Amygdala (tissue), 56 donors: ENCODE results near the gene ABHD16A.

ENCODE experiments used
- DNase-seq, 56 donors: peaks; one replicate each; lab custom pipeline; 2025; lab: John Stamatoyannopoulos, UW

Gene ABHD16A

GRCh38 chr6:31691564-31692108, 11.5 kb downstream of the ABHD16A start:
- no peak for DNase-seq

- no peak for DNase-seq
Measured at GRCh38 chr6:31691078-31691463, 12.1 kb downstream of the ABHD16A start.

DNA sequence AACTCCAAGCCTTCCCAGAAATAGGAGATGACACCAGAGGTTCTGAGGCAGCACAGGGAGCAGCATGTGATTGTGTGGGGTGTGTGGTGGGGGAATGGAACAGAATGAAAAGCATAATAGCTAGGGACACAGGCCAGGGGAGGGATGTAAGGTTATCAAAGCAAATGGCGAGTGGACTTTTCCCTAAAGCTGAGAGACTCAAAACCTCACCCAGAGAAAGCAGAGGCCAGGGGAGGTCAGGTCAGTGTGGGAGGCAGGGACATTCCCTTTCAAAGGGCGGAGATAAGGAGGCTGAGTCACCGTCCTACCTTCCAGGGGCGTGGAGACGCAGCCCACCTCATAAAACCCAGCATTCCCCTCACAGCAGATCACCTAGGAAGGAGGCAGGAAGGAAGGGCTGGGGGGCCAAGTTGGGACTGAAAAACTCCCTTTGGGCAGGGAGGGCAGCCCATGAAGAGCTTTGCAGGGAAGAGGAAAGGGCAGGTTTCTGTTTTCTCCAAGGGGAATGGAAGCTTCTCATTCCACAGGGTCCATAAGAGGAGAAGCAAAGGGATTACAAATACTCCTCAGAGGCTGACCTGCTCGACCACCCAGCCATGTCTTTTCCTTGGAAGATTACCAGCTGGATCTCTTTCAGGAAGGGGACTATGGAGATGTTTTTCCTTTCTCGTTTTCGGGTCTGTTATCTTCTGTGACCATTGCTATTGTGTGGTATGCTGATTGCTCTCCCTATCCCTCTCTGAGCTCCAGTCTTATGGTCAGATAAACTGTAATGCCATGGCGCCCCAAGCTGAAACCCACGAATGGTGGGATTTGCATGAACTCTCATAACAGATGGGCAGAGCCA, 12.7 kb downstream of the ABHD16A start:
- no peak for DNase-seq

- DNase-seq: no peak
Measured at GRCh38 chr6:31689249-31690110, 13.6 kb downstream of the ABHD16A start.

DNA sequence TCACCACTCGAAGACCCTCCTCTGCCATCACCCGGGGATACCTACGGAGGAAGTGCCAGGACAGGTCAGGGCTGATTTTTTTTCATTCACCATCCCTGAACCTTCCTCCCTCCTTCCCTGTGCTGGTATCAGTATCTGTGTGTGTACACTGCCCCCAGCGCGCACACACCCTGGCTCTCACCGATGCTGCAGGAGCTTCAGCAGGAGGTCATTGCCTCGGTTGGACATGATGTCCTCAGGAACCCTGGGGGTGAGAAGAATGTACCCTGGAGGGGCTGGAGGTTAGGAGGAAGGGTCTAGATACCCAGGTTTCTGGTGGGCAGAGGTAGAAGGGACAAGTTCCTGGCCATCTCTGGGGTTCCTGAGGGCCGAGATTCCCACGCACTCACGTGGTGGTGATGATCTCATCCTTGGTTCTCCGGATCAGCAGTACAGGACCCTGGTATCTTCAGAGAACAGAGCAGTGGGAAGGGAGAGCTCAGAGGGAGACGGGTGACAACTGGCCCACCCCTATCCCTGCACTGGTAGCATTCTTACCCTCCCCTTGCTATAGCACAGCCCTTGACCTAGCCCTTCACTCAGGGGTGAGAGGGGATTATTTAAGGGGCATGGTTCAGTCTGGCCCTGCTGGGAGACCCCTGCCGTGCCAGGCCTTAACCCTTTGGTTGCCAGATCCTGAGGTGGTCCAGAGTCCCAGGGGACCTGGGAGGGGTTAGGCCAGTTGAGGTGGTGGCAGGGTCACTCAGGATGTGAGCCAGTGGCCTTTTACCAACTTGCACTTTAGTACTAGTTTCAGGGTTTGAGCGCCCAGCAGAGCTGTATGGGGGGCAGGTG, 15.0 kb downstream of the ABHD16A start:
- DNase-seq: no peak

DNA sequence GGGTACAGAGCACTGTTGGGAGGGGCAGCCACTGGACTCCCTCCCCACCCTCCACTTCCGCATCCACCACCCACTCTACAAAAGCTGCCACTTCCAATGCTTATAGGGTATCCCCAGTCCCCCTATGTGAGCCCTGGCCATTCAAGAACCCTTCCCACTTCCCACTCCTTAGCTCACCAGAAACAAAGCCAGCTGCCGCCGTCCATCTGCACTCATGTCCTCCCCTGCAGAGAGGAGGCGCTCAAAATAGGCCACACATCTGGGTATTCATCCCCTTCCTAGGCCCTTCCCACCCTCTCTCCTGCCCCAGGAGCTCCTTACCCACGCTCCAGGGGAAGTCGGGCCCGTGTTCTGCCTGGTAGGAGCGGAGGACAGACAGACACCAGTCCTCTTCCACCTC, 15.8 kb downstream of the ABHD16A start:
- DNase-seq: no peak

DNA sequence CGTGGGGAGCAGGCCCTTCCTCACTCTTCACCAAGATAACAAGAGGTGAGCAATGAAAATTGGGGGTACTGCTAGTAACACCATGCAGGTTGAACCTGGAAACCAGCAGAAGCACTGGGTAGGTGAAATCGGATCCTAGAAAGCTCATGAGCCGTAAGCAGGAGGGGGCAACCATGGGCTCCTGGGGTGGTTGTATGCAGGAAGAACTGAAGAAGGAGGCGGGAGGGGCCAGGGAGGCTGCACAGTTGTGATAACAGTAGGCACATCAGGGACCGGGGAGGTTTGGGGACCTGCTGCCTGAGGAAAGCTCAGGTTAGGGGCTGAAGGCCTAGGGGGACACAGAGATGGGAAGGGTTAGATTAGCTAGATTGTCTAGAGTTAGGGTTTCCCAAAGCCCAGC, 16.6 kb downstream of the ABHD16A start:
- no peak for DNase-seq

GRCh38 chr6:31683591-31683990, 19.5 kb downstream of the ABHD16A start:
- no peak for DNase-seq

- peak in 20 of 56 donors; percentile 6 to 46 (median 19) for DNase-seq
Measured at GRCh38 chr6:31681135-31681671, 21.9 kb downstream of the ABHD16A start.

DNA sequence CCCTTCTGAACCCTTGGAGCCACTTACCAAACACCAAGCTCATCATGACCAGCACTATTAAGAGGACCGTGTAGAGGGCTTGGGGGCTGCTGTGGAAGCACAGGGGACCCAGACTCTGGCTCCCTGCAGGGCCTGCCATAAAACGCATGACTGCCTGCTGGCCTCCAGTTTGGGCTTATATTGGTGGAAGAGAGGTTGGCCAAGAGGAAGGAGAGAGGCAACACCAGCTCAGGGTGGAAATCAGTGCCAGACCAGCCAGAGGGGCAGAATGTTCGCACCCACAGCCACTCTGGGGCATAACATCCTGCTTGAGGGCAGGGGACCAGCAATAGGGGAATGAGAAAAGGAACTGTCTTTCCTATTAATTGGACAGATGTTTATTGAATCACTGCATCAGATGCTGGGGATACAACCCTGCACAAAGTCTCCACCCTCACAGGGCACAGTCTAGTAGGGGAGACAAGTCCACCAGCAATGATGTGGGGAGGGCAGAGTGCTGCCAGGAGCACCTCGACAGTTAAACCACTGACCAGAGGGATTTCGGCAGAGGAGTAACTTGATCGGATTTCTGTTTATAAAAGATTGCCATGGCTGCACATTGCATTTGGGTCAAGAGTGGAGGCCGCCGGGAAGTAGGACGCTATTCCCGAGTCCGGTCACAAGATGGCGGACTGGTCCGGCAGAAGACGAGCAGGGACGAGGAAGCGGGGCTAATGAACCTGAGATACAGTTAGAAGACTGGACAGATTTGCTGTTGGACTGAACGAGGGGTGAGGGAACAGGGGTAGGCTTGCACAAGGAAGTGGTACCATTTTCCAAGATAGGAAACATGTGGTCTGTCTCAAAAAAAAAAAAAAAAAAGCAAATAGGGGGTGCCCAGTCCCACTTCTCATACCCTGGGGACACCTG, 22.6 kb downstream of the ABHD16A start, which contains the start of gene LY6G5C:
Gene LY6G5C, minus strand, starts transcription at position 842 of the 909 bp plus-strand sequence. Its CDS starts 694 bp downstream, at position 148.
- peak in 52 of 56 donors; percentile 16 to 87 (median 60) for DNase-seq

- DNase-seq: no peak
Measured at GRCh38 chr6:31677955-31678354, 25.2 kb downstream of the ABHD16A start.

DNA sequence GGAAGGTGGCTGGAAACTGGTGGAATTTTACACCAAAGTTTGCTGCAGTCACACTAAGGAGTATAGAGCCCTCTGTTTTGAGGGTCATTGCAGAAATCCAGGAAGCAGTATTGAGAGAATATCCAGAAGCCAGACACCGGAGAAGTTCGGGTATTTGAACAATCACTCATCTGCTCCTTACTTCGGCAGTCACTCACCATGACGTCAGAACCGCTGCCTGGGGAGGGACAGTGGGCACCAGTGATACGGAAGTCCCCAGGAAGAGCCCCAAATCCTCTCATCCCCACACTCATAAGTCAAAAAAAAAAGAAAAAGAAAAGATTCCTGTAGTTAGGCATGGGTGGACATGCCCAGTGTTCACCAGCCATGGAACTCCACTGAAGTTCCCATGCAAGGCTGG, 26.2 kb downstream of the ABHD16A start:
- no peak for DNase-seq

DNA sequence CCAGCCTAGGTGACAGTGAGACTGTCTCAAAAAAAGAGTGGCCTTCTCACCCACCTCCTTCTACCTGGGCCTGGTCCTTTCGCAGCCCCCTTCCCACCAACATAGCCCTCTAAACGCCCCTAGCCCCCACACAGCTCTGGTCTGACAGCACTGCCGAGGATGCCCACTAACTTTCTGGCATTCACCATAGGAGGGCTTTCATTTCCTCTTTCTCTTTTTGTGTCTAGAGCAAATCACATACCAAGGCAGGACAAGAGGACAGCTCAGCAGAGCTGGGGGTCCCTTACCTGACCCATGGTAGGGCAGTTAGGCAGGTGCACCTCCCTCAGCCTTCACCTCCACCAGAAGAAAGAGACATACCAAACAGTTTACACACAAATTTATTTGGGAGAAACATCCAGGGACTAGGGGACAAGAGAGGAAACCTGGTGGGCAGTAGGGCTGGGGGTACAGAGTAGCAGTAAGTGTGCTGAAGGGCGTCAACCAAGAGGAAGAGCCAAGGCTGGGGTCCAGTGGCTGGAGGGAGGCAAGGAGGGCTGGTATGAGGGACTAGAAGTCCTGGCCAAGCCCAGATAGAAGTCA, 26.7 kb downstream of the ABHD16A start:
- no peak for DNase-seq

- no peak for DNase-seq
Measured at GRCh38 chr6:31669676-31670075, 33.4 kb downstream of the ABHD16A start, which contains the start of gene LY6G5B. TSS of gene LY6G5B (plus strand) at chr6:31669976. CDS start at chr6:31670951, 975 bp downstream.

DNA sequence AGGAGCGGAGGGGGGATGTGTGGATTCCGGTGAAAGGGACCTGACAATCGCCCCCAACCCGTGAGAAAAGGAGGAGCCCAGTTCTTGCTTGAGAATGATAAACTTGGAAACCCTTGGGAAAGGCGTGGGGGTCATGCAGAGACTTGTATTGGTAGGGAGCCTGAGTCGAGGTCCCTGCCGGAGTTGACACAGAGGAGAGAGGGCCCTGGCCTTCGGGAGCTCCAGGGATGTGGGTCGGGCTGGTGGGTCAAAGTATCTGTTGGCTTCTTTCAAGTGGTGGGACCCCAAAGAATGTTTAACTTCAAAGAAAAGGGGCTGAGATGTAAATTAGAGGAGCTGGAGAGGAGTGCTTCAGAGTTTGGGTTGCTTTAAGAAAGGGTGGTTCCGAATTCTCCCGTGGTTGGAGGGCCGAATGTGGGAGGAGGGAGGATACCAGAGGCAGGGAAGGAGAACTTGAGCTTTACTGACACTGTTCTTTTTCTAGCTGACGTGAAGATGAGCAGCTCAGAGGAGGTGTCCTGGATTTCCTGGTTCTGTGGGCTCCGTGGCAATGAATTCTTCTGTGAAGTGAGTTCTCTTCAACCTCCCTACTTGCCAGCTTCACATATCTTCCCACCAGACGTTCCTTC, 36.7 kb downstream of the ABHD16A start:
- no peak for DNase-seq

- peak; percentile 72 to 99 (median 98) for DNase-seq
Measured at GRCh38 chr6:31665501-31666336, 37.4 kb downstream of the ABHD16A start, which contains the start of gene CSNK2B. TSS of gene CSNK2B (plus strand) at chr6:31666080. CDS start at chr6:31666832, 752 bp downstream.
